ENCODE measurements around the gene SLC9A8. TPM values are rescaled to one million over a fixed set of nuclear protein-coding genes. Genes with fewer than 3 reads are reported as not detected.

The SLC9A8 gene
- total RNA-seq, 1 experiment from 2014 or later = 7.5 TPM

GRCh38 chr20:49838546-49838945 is 25.9 kb downstream of the SLC9A8 start:
- H3K4me3 Mint-ChIP-seq = no peak overlapping the region
- H3K27me3 Mint-ChIP-seq (ENCODE audit: low read depth) = no peaks in the 10 kb centered on the region
- Histone ChIP-seq H2BK120ac (ENCODE audit: low read depth, low read length, poor library complexity, severe bottlenecking) (no peak overlapping the region), H3T11ph (ENCODE audit: low read length) (no peak overlapping the region), H3K56ac (ENCODE audit: insufficient read length, low read depth, low read length) (no peak overlapping the region), H3K9ac (ENCODE audit: extremely low read depth, insufficient read length, low read length) (no peak overlapping the region), H4K20me1 (ENCODE audit: control insufficient read depth, insufficient read depth, insufficient read length) (no peaks in the 10 kb centered on the region), H3K4me2 (ENCODE audit: insufficient read depth, insufficient read length, low read length) (no peak overlapping the region), H2BK20ac (ENCODE audit: low read depth, low read length, poor library complexity, severe bottlenecking) (no peak overlapping the region), H3K79me2 (ENCODE audit: insufficient read depth, low read length) (no peaks in the 10 kb centered on the region), H3K14ac (ENCODE audit: insufficient read depth, low read length) (no peak overlapping the region), H2AFZ (ENCODE audit: low read length) (no peak overlapping the region), H3K79me1 (ENCODE audit: insufficient read depth, low read depth, low read length, poor library complexity, severe bottlenecking) (no peaks in the 10 kb centered on the region), H3K4ac (ENCODE audit: low read depth, low read length) (no peak overlapping the region), H3K27me3 (ENCODE audit: insufficient read depth, low read length) (no peaks in the 10 kb centered on the region), H3K23me2 (ENCODE audit: insufficient read length, low read depth, low read length, poor library complexity, severe bottlenecking) (no peaks in the 10 kb centered on the region), H4K91ac (ENCODE audit: insufficient read length, low read depth, low read length) (no peak overlapping the region), H3K27ac (ENCODE audit: insufficient read length, low read depth, low read length) (no peak overlapping the region), H3K23ac (ENCODE audit: insufficient read length, low read depth, low read length) (no peak overlapping the region), H3K18ac (ENCODE audit: insufficient read length, low read depth, low read length) (no peak overlapping the region), H2AK5ac (ENCODE audit: insufficient read length, low read length) (no peak overlapping the region), H4K5ac (ENCODE audit: insufficient read length, low read depth, low read length) (no peak overlapping the region), H3K9me3 (ENCODE audit: control insufficient read depth, low read depth, low read length) (no peaks in the 10 kb centered on the region), H2BK5ac (ENCODE audit: insufficient read length, low read length) (no peak overlapping the region), H2BK12ac (ENCODE audit: insufficient read length, low read depth, low read length) (no peak overlapping the region), H2BK15ac (ENCODE audit: low read depth, low read length) (no peak overlapping the region), H3K4me1 (ENCODE audit: insufficient read depth, low read length) (no peaks in the 10 kb centered on the region), H4K8ac (replicated peaks; ENCODE audit: insufficient read length, low read depth, low read length) (no peak overlapping the region)
- no CpG with 5 or more reads among the region's 8 CpGs for WGBS (ENCODE audit: extremely low coverage, insufficient read length, low lambda C conversion rate)
- H3K27ac Mint-ChIP-seq = no peak overlapping the region
- peaks cover 8 to 26% (median 15%) of the 10 kb centered on the region in 3 experiments; a peak in 6 of 7 replicates for H3K36me3 Mint-ChIP-seq (ENCODE audit: insufficient read depth in 1 of 3, low read depth in 3 of 3)
- no peak for TF ChIP-seq CTCF (conservative IDR thresholded peaks at IDR 0.05)
- DNase-seq = no peak
- H3K4me1 Mint-ChIP-seq = peaks cover 7 to 10% of the 10 kb centered on the region in 2 experiments
- H3K9me3 Mint-ChIP-seq = peaks cover 3% of the 10 kb centered on the region in 2 experiments; a peak in 1 of 5 replicates

All from H9 (cell line).